Duodenal mucosa (tissue), 2 donors: Measurements from ENCODE around the gene ESM1.

Experiments
- H3K27ac ChIP-seq: one replicate; pipeline ENCODE4 v1.7.0; 2013; ENCODE audit warnings: low read depth, low read length
- H3K27me3 ChIP-seq, 2 donors: one replicate each; pipeline ENCODE4 v1.7.0; 2013; ENCODE audit warnings: low read length in 2 of 2, control low read depth in 1 of 2; ENCODE audit not compliant: insufficient read depth in 2 of 2, control insufficient read depth in 1 of 2
- H3K36me3 ChIP-seq, 2 donors: one replicate each; pipeline ENCODE4 v1.7.0; 2013; ENCODE audit warnings: low read length in 2 of 2, control low read depth in 1 of 2; ENCODE audit not compliant: insufficient read depth in 2 of 2, control insufficient read depth in 1 of 2
- H3K4me1 ChIP-seq, 2 donors: one replicate each; pipeline ENCODE4 v1.7.0; 2013; ENCODE audit warnings: low read length in 2 of 2, control low read depth in 1 of 2; ENCODE audit not compliant: insufficient read depth in 2 of 2, control insufficient read depth in 1 of 2
- H3K4me3 ChIP-seq, 2 donors: one replicate each; pipeline ENCODE4 v1.7.0; 2013; ENCODE audit warnings: low read length in 2 of 2, low read depth in 1 of 2
- H3K9ac ChIP-seq, 2 donors: one replicate each; pipeline ENCODE4 v1.7.0; 2013; ENCODE audit warnings: low read length in 2 of 2, low read depth in 1 of 2
- H3K9me3 ChIP-seq, 2 donors: one replicate each; pipeline ENCODE4 v1.7.0; 2013; ENCODE audit warnings: low read length in 2 of 2, control low read depth in 1 of 2; ENCODE audit not compliant: control insufficient read depth in 1 of 2

The ESM1 gene

GRCh38 chr5:54988218-54988617 lies 2.8 kb upstream of the ESM1 start:
- peaks cover 0 to 4% of the 10 kb centered on the region in 2 donors for H3K4me1 ChIP-seq
- no peaks in the 10 kb centered on the region for H3K36me3 ChIP-seq
- H3K9ac ChIP-seq = no peak overlapping the region
- no peak overlapping the region for H3K27ac ChIP-seq
- no peak overlapping the region for H3K4me3 ChIP-seq
- H3K27me3 ChIP-seq = peaks cover 12 to 23% of the 10 kb centered on the region in 2 donors
- no peaks in the 10 kb centered on the region for H3K9me3 ChIP-seq

- Histone ChIP-seq H3K4me1 (peaks cover 0 to 4% of the 10 kb centered on the region in 2 donors), H3K27ac (no peak overlapping the region), H3K36me3 (no peaks in the 10 kb centered on the region), H3K27me3 (peaks cover 15 to 23% of the 10 kb centered on the region in 2 donors), H3K9ac (no peak overlapping the region), H3K9me3 (no peaks in the 10 kb centered on the region), H3K4me3 (no peak overlapping the region)
These were observed 869 bp upstream of the ESM1 start for GRCh38 chr5:54986269-54986654.

DNA sequence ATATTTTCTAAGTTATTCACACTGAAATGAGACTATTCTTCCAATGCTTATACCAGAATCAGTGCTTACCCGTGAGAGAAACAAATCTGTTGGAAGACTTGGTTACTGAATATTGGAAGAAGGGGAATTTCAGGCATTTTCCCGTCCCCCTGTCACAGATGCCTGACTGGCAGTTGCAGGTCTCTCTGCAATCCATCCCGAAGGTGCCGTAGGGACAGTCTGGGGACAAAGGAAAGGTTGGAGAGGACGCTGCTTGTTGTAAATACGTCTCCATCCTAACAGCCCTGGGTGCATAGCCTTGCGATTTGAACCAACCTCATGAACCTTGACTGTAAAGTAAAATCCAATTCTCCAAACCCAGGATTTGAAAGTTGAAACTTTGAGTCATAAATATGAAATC lies 3.5 kb downstream of the ESM1 start:
- H3K27me3 ChIP-seq = peaks cover 15 to 33% of the 10 kb centered on the region in 2 donors
- no peaks in the 10 kb centered on the region for H3K4me1 ChIP-seq
- H3K9me3 ChIP-seq = no peaks in the 10 kb centered on the region
- no peak overlapping the region for H3K27ac ChIP-seq
- no peak overlapping the region for H3K9ac ChIP-seq
- no peak overlapping the region for H3K4me3 ChIP-seq
- no peaks in the 10 kb centered on the region for H3K36me3 ChIP-seq

DNA sequence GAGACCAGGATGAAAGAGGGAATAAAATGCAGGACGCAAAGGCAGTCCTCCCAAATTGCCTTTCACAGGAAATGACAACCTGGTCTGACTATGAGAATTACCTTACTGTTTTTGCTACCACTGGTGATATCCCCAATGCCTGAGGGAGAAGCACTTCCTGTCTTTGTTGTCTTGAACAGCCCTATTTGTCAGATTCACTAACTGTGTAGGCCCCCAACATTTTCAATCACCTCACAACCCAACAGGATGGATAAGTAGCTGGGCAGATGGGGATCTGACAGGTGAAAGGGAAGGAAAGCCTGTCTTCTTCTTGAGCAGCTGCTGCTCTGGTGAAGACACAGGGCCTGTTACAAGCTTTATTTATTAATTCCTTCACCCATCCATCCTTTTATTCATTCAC lies 9.7 kb downstream of the ESM1 start:
- no peaks in the 10 kb centered on the region for H3K9me3 ChIP-seq
- no peak overlapping the region for H3K9ac ChIP-seq
- H3K27ac ChIP-seq = no peak overlapping the region
- peaks cover 0 to 11% of the 10 kb centered on the region in 2 donors for H3K27me3 ChIP-seq
- no peaks in the 10 kb centered on the region for H3K36me3 ChIP-seq
- no peaks in the 10 kb centered on the region for H3K4me1 ChIP-seq
- H3K4me3 ChIP-seq = no peak overlapping the region

DNA sequence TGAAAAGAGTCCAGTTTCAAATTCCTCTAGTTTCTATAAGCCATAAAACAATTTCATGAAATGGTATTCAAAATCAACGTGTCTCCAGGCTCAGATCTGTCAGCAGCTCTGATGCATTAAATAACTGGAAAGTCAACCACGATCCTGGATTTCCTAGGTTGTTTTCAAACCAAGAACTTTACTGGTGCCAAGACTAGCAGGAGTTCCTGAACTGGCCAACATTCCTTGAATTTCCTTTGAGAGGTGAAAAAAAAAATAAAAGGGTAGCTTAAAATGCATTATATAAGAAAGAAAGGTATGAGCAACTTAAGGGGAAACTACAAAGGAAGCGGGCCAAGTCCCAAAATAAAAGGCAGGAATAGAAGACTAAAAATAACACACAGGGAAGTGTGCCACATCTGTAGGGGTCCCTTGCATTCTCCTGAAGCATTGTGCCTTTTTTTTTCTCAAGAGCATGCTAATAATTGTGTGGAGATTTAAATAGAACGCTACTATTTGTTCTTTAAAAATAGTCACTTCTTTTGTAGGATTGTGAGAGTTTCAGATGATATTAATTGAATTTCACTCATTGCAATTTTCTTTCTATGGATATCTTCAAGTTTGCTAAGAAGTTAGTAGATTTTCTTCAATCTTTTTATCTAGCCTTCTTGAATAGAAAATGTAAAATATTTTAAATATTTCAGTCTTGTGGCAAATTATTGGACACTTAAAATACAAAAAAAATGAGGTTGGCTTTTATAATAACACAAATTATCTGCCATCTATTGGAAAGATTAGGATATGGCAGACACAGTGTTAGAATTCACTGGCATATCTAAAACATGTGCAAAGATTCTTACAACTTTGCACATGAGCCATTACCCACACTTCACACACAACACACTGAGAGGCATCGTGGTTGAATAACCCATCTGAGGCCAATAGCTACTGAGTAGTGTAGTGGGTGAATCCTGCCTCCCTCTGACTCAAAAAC lies 15.3 kb downstream of the ESM1 start:
- Histone ChIP-seq H3K4me3 (no peak overlapping the region), H3K9me3 (no peaks in the 10 kb centered on the region), H3K9ac (no peak overlapping the region), H3K4me1 (no peaks in the 10 kb centered on the region), H3K27ac (no peak overlapping the region), H3K36me3 (no peaks in the 10 kb centered on the region), H3K27me3 (no peaks in the 10 kb centered on the region)

DNA sequence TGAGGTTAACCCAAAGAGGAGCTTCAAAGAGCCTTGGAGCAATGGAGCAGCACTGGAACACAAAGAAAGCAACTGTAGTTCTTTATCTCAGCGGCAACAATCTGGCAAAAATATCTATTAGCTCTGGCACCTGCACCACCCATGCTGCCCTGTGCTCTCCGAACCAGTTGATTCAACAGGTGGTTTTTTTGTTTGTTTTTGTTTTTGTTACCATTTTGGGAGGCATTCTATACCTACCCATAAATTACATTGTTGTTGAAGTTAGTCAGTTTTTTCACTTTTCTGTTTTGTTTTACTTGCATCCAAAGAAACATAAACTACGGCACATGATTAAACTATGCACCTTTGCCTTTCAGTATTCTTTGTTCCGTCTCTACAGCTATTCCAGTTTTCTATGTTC lies 16.2 kb downstream of the ESM1 start:
- no peaks in the 10 kb centered on the region for H3K36me3 ChIP-seq
- H3K27me3 ChIP-seq = no peaks in the 10 kb centered on the region
- H3K4me1 ChIP-seq = no peaks in the 10 kb centered on the region
- no peak overlapping the region for H3K27ac ChIP-seq
- no peaks in the 10 kb centered on the region for H3K9me3 ChIP-seq
- H3K4me3 ChIP-seq = no peak overlapping the region
- no peak overlapping the region for H3K9ac ChIP-seq

GRCh38 chr5:54965806-54966205 lies 19.6 kb downstream of the ESM1 start:
- Histone ChIP-seq H3K4me3 (no peak overlapping the region), H3K9me3 (no peaks in the 10 kb centered on the region)

DNA sequence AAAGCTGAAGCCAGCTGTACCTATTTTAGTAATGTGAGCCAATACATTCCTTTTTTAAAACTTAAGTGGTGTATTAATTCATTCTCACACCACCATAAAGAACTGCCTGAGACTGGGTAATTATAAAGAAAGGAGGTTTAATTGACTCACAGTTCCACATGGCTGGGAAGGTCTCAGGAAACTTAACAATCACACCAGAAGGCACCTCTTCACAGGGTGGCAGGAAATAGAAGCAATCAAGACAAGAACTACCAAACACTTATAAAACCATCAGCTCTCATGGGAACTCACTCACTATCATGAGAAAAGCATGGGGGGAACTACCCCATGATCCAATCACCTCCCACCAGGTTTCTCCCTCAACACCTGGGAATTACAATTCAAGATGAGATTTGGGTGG lies 21.0 kb downstream of the ESM1 start:
- H3K36me3 ChIP-seq = no peaks in the 10 kb centered on the region
- H3K27ac ChIP-seq = no peak overlapping the region
- no peak overlapping the region for H3K4me3 ChIP-seq
- H3K9ac ChIP-seq = no peak overlapping the region
- no peaks in the 10 kb centered on the region for H3K27me3 ChIP-seq
- H3K4me1 ChIP-seq = no peaks in the 10 kb centered on the region
- H3K9me3 ChIP-seq = no peaks in the 10 kb centered on the region

More at GRCh38 chr5:54965806-54966205, 19.6 kb downstream of the ESM1 start:
- Histone ChIP-seq H3K9ac (no peak overlapping the region), H3K27ac (no peak overlapping the region), H3K4me1 (no peaks in the 10 kb centered on the region), H3K36me3 (no peaks in the 10 kb centered on the region), H3K27me3 (no peaks in the 10 kb centered on the region)

GRCh38 chr5:54959673-54960418 lies 25.5 kb downstream of the ESM1 start:
- Histone ChIP-seq H3K4me3 (no peak overlapping the region), H3K9ac (no peak overlapping the region), H3K27ac (no peak overlapping the region), H3K4me1 (no peaks in the 10 kb centered on the region), H3K27me3 (peaks cover 0 to 5% of the 10 kb centered on the region in 2 donors), H3K9me3 (no peaks in the 10 kb centered on the region), H3K36me3 (no peaks in the 10 kb centered on the region)

DNA sequence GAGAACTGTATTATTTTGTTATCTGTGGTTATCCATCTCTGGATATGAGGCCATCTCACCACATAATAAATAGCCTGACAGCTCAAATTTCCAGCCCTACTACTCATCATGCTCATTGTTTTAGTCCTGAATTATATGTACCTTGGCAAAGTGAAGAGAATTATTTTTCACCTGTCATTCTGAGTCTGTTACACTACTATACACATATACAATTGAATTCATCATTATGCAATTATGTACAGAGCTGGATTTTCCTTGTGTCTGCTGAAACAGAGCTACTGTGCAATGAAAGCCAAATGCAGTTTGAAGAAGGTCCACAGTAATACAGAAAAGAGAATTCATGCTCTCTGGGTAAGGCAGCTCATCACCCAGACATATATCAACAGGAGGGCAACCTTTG lies 28.5 kb downstream of the ESM1 start:
- Histone ChIP-seq H3K27me3 (peaks cover 0 to 5% of the 10 kb centered on the region in 2 donors), H3K4me3 (no peak overlapping the region), H3K9me3 (no peaks in the 10 kb centered on the region), H3K4me1 (no peaks in the 10 kb centered on the region), H3K36me3 (no peaks in the 10 kb centered on the region), H3K9ac (no peak overlapping the region), H3K27ac (no peak overlapping the region)
